ENCODE data around the gene CHAC1. TPM values are rescaled to one million over a fixed set of nuclear protein-coding genes. Genes with fewer than 3 reads are reported as not detected.

The CHAC1 gene
- total and polyA plus RNA-seq, 2 of the 13 experiments (the other 11 are each of a cell fraction or from before 2014, with no cell fraction given) = 0.44 TPM; not detected in 1

- Histone ChIP-seq H3K79me2 (ENCODE audit: insufficient read depth, low read length) (no peaks in the 10 kb centered on the region), H2AFZ (ENCODE audit: low read length) (no peak overlapping the region), H3K4me1 (ENCODE audit: insufficient read depth, low read length) (no peaks in the 10 kb centered on the region), H3K4me2 (ENCODE audit: low read depth, low read length) (no peak overlapping the region), H4K20me1 (ENCODE audit: insufficient read depth, low read length) (no peaks in the 10 kb centered on the region), H3K9me3 (ENCODE audit: low read length) (no peaks in the 10 kb centered on the region), H3K4me3 (replicated peaks in 1 of 3; ENCODE audit: insufficient read depth in 1 of 3, low read depth in 2 of 3, low read length in 3 of 3) (no peak overlapping the region), H3K27me3 (ENCODE audit: control insufficient read depth in 1 of 2, insufficient read depth in 2 of 2, low read length in 2 of 2) (no peaks in the 10 kb centered on the region), H3K27ac (ENCODE audit: extremely low read length, insufficient read depth, low read length) (no peak overlapping the region), H3K36me3 (replicated peaks in 1 of 2; ENCODE audit: control insufficient read depth in 1 of 2, insufficient read depth in 2 of 2, low read length in 2 of 2) (peaks cover 20 to 51% of the 10 kb centered on the region in 2 experiments), H3K9ac (ENCODE audit: insufficient read depth, low read depth, low read length) (no peak overlapping the region)
- no TSS peak for BruUV-seq (replicated peaks)
- intact Hi-C loops (cut with micrococcal nuclease; ENCODE audit: unreplicated experiment) = no loop called here
- POLR2A ChIA-PET = no interaction called here
- WGBS (ENCODE audit: low lambda C conversion rate) = 91% methylated on average over 1 of the region's 1 CpG
- TF ChIP-seq CHCHD3 (CRISPR knock-in tag; IDR thresholded peaks at IDR 0.05) = no peak
- no peak for TF ChIP-seq KIAA2018 (CRISPR knock-in tag; IDR thresholded peaks at IDR 0.05; ENCODE audit: borderline replicate concordance)
- no peak for TF ChIP-seq DPF2 (CRISPR knock-in tag; IDR thresholded peaks at IDR 0.05; ENCODE audit: borderline replicate concordance, low read depth)
- no peak for TF ChIP-seq SCMH1 (CRISPR knock-in tag; IDR thresholded peaks at IDR 0.05; ENCODE audit: borderline replicate concordance)
- TF ChIP-seq TFAP4 (IDR thresholded peaks at IDR 0.05; ENCODE audit: borderline replicate concordance, low read depth) = no peak
- no peak for TF ChIP-seq ZSCAN31 (CRISPR knock-in tag; IDR thresholded peaks at IDR 0.05; ENCODE audit: low read depth)
- TF ChIP-seq FOXP1 (IDR thresholded peaks at IDR 0.05) = no peak
- TF ChIP-seq FOXP1 (CRISPR knock-in tag; IDR thresholded peaks at IDR 0.05) = no peak
- no peak for TF ChIP-seq ISL2 (CRISPR knock-in tag; IDR thresholded peaks at IDR 0.05)
- no peak for TF ChIP-seq TIGD3 (CRISPR knock-in tag; IDR thresholded peaks at IDR 0.05; ENCODE audit: borderline replicate concordance)
- no peak for TF ChIP-seq ZNF616 (CRISPR knock-in tag; IDR thresholded peaks at IDR 0.05; ENCODE audit: low read depth)
- no peak for TF ChIP-seq KDM5A (IDR thresholded peaks at IDR 0.05; ENCODE audit: borderline replicate concordance, low read length)
- DNase-seq (ENCODE audit: low spot score) = no peak
- ATAC-seq = no peak
- CTCF ChIA-PET (ENCODE audit: low intra/inter-chr PET ratio, low total read pairs) = no interaction called here
- in situ Hi-C loops (cut with HindIII; ENCODE audit: extremely low pct_ligation_motif_present, low pct_unique_long_range_greater_than_20kb) = no loop called here
- FAIRE-seq = no peak
Measured at GRCh38 chr15:40992241-40992741, 39.0 kb downstream of the CHAC1 start.
